IMR-90 (cell line): ENCODE data around the gene GRM5.

ENCODE experiments used
- CTCF ChIP-seq: conservative IDR thresholded peaks from 2 replicates; pipeline ENCODE4 v1.5.1; 2012; ENCODE audit warnings: mild to moderate bottlenecking, low read depth, low read length, improper control_type of control experiment
- POLR2A ChIP-seq: IDR thresholded peaks from 2 replicates; pipeline ENCODE4 v1.6.1; 2012; ENCODE audit warnings: mild to moderate bottlenecking, low read depth, low read length
- RAD21 ChIP-seq: IDR thresholded peaks from 2 replicates; pipeline ENCODE4 v1.6.1; 2012; ENCODE audit warnings: low read length, improper control_type of control experiment
- SMC3 ChIP-seq: fragments of 150-350 bp; IDR thresholded peaks from 2 replicates; pipeline ENCODE4 v1.6.1; 2016; ENCODE audit warnings: low read depth, mild to moderate bottlenecking, antibody characterized with exemption, low read length, moderate library complexity

GRCh38 chr11:88779577-88779976 lies 286.2 kb downstream of the GRM5 start:
- TF ChIP-seq SMC3 (no peak), POLR2A (no peak), CTCF (no peak), RAD21 (no peak)
